CD4-positive, alpha-beta T cell treated with Interleukin-10 for 1 hour (primary cell): ENCODE measurements around the gene RGS7.
"Not testable (repeated sequence)": the region's sequence is repeated elsewhere in the genome, so short reads cannot be mapped to it uniquely, and the experiment has no call there.

Source experiments
- DNase-seq: peaks from one replicate; pipeline ENCODE4 v3.0.0-alpha.2; 2020

Gene RGS7

DNA sequence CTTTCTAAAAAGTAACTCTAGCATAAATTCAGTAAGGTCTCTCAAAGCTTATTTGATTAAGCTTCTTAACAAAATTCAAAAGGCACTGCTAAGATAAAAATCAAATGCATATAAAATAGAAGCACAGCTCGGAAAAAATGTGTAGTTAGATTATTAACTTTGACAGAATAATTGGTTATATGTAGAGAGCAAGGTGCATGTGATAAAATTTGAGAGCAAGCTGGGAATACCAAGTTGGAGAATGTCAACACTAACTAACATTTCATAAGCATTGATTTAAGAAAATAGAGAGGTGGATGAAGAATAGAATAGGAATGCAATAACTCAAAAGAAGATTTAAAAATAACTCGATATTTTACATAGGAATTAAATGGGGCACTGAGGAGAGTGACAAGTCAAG, 540.5 kb downstream of the RGS7 start:
- no peak for DNase-seq

- DNase-seq, result no peak
These were observed 543.3 kb downstream of the RGS7 start for GRCh38 chr1:240813720-240814119.

DNA sequence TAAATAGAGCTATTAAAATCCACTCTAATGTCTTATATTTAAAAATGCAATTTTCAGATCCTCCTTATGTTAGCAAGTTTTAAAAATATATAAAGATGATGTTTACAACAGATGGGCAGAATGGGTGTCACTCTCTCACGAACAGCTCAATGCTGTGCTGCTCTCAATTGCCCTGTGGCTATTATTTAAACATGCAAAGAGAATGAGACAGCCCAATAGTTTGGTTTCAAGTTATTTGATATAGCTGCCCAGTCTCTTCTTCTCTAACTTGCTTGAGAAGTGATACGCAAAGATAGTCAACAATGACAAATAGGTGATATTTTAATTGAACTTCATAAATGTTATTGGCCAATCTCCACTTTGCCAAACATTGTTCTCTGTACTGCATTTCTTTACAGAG, 545.7 kb downstream of the RGS7 start:
- no peak for DNase-seq

- no peak for DNase-seq
These were observed 548.6 kb downstream of the RGS7 start for GRCh38 chr1:240808381-240808780.

DNA sequence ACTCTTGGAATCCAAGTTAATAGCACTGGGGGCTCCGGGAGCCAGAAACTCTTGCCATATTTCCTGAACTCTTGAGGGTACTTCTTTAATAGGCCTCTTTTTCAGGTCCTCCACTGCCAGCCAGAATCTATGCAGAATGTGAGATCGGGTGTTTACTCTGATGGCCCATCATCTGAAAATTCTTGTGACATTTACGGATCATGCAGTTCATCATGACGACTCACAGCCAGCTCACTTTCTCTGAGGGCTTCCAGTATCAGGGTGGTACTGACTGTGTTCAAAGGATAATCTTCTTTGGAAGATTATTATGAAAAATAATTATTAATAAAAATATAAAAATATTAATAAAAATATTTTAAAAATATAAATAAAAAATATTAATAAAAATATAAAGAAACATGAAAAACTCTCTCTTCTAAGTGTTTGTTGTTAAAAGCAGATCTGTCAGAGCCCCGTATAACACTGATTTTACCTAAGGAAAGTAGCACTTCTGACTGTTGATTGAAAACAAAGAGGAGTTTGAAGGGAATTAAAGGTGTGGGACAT, 550.7 kb downstream of the RGS7 start:
- DNase-seq, result no peak

- no peak for DNase-seq
These were observed 552.5 kb downstream of the RGS7 start for GRCh38 chr1:240804475-240804874.

DNA sequence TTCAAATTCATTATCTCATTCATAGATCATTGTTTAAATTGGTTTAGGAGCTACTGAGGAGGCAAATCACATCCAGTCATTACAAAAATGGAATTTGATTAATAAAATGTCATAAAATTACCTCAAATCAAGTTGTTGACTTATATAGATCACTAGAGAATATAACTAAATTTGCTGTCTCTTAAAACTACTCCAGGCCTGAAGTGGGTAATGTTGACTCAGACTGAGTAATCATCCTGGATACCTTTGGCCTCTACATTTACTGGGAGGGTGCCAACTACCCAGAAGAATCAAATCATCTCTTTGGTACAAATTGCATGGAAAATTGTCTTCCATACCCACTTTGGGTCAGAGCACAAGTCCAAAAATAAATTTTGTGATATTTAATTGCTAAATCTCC, 553.9 kb downstream of the RGS7 start:
- no peak for DNase-seq

GRCh38 chr1:240802271-240802670, 554.7 kb downstream of the RGS7 start:
- no peak for DNase-seq

DNA sequence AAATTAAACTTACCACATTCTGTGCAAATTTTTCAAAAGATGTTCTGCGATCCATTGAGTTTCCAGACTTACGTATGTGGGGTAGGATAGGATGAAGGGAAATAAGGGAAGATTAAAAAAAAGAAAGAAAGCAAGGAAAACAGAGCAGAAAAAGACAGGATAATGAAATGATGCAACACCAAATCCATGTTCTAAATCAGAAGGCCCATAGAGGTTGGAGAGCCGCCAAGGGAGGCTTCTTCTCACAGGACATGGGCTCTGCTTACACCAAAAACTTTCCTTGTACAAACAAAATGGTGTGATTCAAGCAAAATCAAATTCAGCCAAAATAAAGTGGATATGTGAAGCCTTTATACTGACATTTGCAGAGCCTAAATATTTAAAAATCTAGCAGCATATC, 555.6 kb downstream of the RGS7 start:
- DNase-seq, result no peak

GRCh38 chr1:240800291-240800690, 556.7 kb downstream of the RGS7 start:
- no peak for DNase-seq

DNA sequence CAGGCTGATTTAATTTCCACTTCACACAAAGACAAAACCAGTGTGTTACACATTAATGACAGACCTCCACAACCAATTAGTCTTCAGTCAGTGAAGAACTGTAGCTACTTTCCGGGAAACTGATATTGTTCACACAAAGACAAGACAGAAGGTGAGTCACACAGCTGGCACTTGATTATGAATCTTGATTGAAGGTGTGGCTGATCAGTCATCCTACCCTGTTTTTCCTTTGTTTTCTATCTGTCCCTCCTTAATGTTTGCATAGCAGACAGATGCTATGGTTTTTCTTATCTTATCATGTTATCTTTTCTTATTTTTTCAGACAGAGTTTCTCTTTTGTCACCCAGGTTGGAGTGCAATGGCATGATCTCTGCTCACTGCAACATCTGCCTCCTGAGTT, 560.0 kb downstream of the RGS7 start:
- no peak for DNase-seq

DNA sequence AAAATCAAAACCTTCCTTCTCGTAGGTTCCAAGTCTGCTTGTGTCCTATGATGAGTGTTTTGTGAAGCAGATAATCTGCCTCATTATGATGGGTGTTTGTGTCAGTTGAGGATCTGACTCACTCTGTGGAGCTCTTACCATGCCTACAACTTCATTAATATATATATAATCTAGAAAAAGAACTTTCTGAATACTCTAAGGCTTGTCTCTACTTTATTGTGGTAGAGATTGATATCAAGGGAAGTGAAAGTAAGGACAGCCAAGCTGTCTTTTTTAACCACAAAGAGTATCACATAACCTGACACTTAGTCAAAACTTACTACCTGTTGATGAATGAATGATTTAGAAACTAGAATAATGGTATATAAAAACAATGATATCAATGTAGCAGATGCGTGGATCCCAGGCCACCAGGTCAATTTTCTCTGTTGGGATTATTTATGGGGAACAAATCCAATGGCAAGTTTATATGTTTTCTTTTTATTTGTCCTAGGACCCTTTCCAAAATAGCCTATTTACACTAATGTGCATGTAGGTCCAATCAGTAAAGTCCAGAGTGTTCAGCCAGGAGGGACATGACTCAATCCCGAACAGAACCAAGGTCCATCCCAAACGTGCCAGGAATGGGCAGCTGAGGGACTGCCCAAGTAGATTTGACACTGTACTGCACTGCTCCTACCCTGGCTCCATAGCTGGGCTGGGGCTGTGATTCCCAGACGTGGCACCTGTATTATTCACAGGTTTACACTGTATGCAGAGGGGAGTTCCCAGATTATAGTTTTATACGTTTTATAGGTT, 562.8 kb downstream of the RGS7 start:
- DNase-seq, result no peak

- no peak for DNase-seq
These were observed 564.0 kb downstream of the RGS7 start for GRCh38 chr1:240792915-240793529.

DNA sequence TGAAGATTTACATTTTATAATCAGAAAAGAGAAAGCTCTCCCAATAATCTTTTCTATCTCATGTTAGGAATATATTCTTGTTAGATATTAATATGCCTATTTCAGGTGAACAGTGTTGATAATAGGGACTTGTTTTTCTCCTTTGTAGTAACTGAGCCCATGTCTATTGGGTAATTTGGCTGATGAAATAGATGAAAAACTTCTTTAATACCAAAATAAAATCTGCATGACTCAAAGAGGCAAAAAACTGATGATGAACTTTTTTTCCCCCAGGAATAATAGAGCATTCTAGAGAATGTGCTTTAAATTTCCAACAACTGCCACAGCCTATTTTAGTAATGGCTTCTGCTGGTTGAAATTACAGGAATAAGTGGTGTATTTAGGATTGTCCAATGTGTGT, 566.1 kb downstream of the RGS7 start:
- DNase-seq, result no peak

DNA sequence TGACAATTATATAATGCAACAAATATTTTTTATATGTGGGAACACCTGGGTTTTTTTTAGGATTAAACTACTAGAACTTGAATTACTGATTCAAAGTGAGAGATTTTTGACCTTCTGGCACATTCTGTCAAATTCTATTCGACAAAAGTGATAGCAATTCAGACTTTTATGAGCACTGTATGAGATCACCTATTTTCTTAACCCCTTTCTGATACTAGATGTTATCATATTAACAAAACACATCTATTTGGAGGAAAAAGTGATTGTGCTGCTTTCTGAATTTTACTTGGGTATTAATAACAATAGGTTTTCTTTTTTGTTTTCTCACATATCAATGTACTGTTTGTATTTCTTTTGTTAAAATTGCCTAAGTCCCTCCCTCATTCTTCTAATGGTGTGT, 570.1 kb downstream of the RGS7 start:
- DNase-seq, result no peak

DNA sequence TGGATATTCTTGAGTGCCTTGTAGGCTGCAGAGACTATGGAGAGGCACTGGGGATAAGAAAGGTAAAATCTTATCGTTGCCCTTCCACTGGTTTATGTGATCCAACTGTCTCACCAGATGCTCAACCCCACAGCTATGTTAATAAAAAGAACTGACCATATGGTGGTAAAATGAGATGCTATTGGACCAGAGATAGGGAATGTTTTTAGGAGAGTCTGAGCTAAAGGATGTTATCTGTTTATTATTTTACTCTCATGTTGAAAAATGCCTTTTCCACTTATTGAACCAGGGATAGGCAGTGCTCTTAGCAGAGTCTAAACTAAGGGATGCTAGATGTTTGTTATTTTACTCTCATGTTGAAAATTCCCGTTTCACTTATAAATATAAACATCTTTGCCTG, 572.2 kb downstream of the RGS7 start:
- DNase-seq, result no peak

- DNase-seq, result not testable (repeated sequence)
These were observed 573.3 kb downstream of the RGS7 start for GRCh38 chr1:240783728-240784137.

GRCh38 chr1:240776237-240776636, 580.8 kb downstream of the RGS7 start:
- DNase-seq, result no peak

GRCh38 chr1:240772131-240772530, 584.9 kb downstream of the RGS7 start:
- no peak for DNase-seq

GRCh38 chr1:240771450-240771849, 585.6 kb downstream of the RGS7 start:
- DNase-seq, result no peak

- DNase-seq, result no peak
These were observed 588.0 kb downstream of the RGS7 start for GRCh38 chr1:240768979-240769378.

- no peak for DNase-seq
These were observed 590.2 kb downstream of the RGS7 start for GRCh38 chr1:240766831-240767230.

GRCh38 chr1:240765732-240766363, 591.2 kb downstream of the RGS7 start:
- no peak for DNase-seq

DNA sequence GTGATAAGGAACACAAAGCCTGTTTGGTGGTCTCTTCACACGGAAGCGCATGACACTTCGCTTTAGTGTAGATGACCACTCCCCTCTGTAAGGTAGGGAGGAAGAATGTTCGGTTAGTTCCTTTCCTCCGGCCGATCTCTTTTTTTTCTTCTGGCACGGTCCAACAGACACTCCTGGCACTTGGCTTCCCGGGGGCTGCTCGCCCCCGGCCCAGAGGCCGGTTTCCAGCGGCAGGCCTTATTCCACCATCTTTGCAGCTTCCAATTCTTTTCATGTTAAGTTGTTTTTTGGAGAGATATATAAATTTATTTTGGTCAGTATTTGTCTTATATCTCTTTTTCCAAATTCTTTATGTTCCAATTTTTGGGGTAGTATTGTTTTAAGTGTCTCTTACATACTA, 593.2 kb downstream of the RGS7 start:
- DNase-seq, result no peak
